Natural killer cell (primary cell): Measurements from ENCODE around the gene THYN1. TPM values are rescaled to one million over a fixed set of nuclear protein-coding genes. Genes with fewer than 3 reads are reported as not detected.

Source experiments
- ATAC-seq, 3 donors: fragments of 150-1000 bp in 2 of 3; fragments of 200-7000 bp in 1 of 3; cut with Tn5 transposase; 1 replicate in 1 of 3; 2 replicates in 2 of 3; pipeline ENCODE4 v1.10.0; 2021; ENCODE audit warnings: mild to moderate bottlenecking in 2 of 3, moderate library complexity in 2 of 3
- DNase-seq, 2 donors: peaks; one replicate each; pipeline versions ENCODE4 v3.0.0 to v3.0.0-alpha.2; 2013 to 2021; ENCODE audit warnings: mixed read lengths in 1 of 2
- H3K27ac ChIP-seq: one replicate; pipeline ENCODE4 v1.5.1; 2013; ENCODE audit warnings: mild to moderate bottlenecking, low read length
- H3K27me3 ChIP-seq: one replicate; pipeline ENCODE4 v1.6.1; 2013; ENCODE audit warnings: low read length; ENCODE audit not compliant: control insufficient read depth, insufficient read depth
- H3K36me3 ChIP-seq: one replicate; pipeline ENCODE4 v1.6.1; 2013; ENCODE audit warnings: low read length; ENCODE audit not compliant: control insufficient read depth, insufficient read depth
- H3K4me1 ChIP-seq: one replicate; pipeline ENCODE4 v1.6.1; 2013; ENCODE audit warnings: low read length; ENCODE audit not compliant: control insufficient read depth, insufficient read depth
- H3K4me3 ChIP-seq: one replicate; pipeline ENCODE4 v1.5.1; 2013; ENCODE audit warnings: low read length
- H3K9me3 ChIP-seq: one replicate; pipeline ENCODE4 v1.6.1; 2013; ENCODE audit warnings: low read length; ENCODE audit not compliant: control insufficient read depth, insufficient read depth
- H3K27ac Mint-ChIP-seq, 2 donors: one replicate each; pipeline ENCODE4 v1.8.0; 2022; ENCODE audit warnings: mild to moderate bottlenecking in 2 of 2, mixed read lengths in 2 of 2, moderate library complexity in 1 of 2
- H3K27me3 Mint-ChIP-seq, 2 donors: one replicate each; pipeline ENCODE4 v1.8.0; 2022; ENCODE audit warnings: low read depth in 2 of 2, mixed read lengths in 2 of 2
- H3K36me3 Mint-ChIP-seq: one replicate; pipeline ENCODE4 v1.8.0; 2022; ENCODE audit warnings: mixed read lengths
- H3K4me1 Mint-ChIP-seq, 2 donors: one replicate each; pipeline ENCODE4 v1.8.0; 2022; ENCODE audit warnings: mixed read lengths in 2 of 2
- H3K4me3 Mint-ChIP-seq: one replicate; pipeline ENCODE4 v1.8.0; 2022; ENCODE audit warnings: mild to moderate bottlenecking, moderate library complexity, mixed read lengths
- H3K9me3 Mint-ChIP-seq, 2 donors: one replicate each; pipeline ENCODE4 v1.8.0; 2022; ENCODE audit warnings: mixed read lengths in 2 of 2
- WGBS: methylation state at CpG from one replicate; pipeline ENCODE4 v1.1.7; 2013; ENCODE audit warnings: missing lambda C conversion rate; ENCODE audit not compliant: insufficient coverage; 5-methylcytosine and 5-hydroxymethylcytosine counted together
- intact Hi-C: fragments of 100-400 bp; cut with micrococcal nuclease; formaldehyde crosslinking; loops from one replicate; pipeline ENCODE4 v1.14.2; 2022
- total RNA-seq, 4 donors: library from RNA; stranded (reverse); fragments of 120-200 nt in 1 of 4; gene quantifications; one replicate each; pipeline versions ENCODE4 v1.2.3 to v1.2.4, GENCODE V29; 2013 to 2022
- TF ChIP-seq, protein P1 (sequence below): fragments of 200-600 bp; IDR thresholded peaks from one replicate; pipeline ENCODE4 v1.8.0; 2022; ENCODE audit warnings: antibody characterized with exemption

Gene THYN1
- total RNA-seq, 3 donors from 2014 or later (not counting 1 experiment from before 2014, with no cell fraction given): 21.6 to 25.4 (median 24.0) TPM

DNA sequence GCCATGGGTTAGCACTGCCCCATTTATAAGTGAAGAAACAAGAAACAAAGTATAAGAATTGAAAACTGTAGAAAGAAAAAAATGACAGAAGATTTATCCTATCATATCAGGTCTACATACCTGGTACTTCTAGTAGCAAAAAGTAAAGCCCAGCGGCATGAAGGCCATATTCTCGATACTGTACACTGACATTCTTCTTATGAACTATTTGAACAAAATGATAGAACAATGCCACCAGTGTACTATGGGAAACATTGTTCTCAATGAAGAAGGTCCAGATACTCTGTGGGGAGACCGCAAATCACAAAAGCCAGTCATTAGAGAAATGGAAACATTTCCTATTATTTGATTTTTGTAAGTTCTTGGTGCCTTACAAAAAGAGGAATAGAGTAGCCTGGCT, 36.3 kb downstream of the THYN1 start:
- WGBS: 97% methylated on average over 3 of the region's 3 CpGs
- H3K27ac Mint-ChIP-seq: no peak overlapping the region

DNA sequence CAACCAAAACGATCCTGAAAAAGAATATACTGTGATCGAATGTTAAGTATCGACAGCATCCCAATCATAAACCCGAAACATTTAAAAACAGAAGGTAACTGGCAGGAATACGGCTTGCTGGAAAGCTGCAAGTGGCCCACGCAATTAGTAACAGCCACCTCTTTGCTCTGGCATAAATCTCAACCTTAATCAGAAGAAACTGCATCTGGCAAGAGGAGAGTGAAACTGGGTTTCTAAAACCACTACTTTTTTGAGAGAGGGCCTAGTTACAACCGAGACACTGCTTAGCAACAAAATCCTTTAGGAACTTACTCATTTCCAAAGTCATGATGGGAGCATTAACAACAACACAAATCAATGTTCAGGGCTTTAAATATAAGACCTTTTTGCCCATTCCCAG, 37.3 kb downstream of the THYN1 start:
- Mint-ChIP-seq H3K9me3 (no peaks in the 10 kb centered on the region), H3K27me3 (no peaks in the 10 kb centered on the region), H3K27ac (no peak overlapping the region), H3K4me3 (no peak overlapping the region), H3K36me3 (no peaks in the 10 kb centered on the region), H3K4me1 (no peaks in the 10 kb centered on the region)
- ATAC-seq: no peak
- Histone ChIP-seq H3K27ac (no peak overlapping the region), H3K9me3 (no peaks in the 10 kb centered on the region), H3K27me3 (no peaks in the 10 kb centered on the region), H3K4me1 (no peaks in the 10 kb centered on the region), H3K36me3 (peaks cover 29% of the 10 kb centered on the region), H3K4me3 (no peak overlapping the region)
- 95% methylated on average over 7 of the region's 7 CpGs for WGBS
- intact Hi-C loops: no loop called here
- TF ChIP-seq, protein P1, sequence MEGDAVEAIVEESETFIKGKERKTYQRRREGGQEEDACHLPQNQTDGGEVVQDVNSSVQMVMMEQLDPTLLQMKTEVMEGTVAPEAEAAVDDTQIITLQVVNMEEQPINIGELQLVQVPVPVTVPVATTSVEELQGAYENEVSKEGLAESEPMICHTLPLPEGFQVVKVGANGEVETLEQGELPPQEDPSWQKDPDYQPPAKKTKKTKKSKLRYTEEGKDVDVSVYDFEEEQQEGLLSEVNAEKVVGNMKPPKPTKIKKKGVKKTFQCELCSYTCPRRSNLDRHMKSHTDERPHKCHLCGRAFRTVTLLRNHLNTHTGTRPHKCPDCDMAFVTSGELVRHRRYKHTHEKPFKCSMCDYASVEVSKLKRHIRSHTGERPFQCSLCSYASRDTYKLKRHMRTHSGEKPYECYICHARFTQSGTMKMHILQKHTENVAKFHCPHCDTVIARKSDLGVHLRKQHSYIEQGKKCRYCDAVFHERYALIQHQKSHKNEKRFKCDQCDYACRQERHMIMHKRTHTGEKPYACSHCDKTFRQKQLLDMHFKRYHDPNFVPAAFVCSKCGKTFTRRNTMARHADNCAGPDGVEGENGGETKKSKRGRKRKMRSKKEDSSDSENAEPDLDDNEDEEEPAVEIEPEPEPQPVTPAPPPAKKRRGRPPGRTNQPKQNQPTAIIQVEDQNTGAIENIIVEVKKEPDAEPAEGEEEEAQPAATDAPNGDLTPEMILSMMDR: no peak
- DNase-seq: no peak

More for the DNA sequence above, 36.3 kb downstream of the THYN1 start:
- no peaks in the 10 kb centered on the region for H3K4me1 ChIP-seq
- H3K9me3 Mint-ChIP-seq: no peaks in the 10 kb centered on the region
- no peak for ATAC-seq
- H3K4me1 Mint-ChIP-seq: peaks cover 0 to under 1% of the 10 kb centered on the region in 2 donors
- H3K27me3 Mint-ChIP-seq: no peaks in the 10 kb centered on the region
- H3K9me3 ChIP-seq: no peaks in the 10 kb centered on the region
- H3K36me3 Mint-ChIP-seq: no peaks in the 10 kb centered on the region
- intact Hi-C loops: no loop called here
- peaks cover 29% of the 10 kb centered on the region for H3K36me3 ChIP-seq
- no peaks in the 10 kb centered on the region for H3K27me3 ChIP-seq
- DNase-seq: no peak
- TF ChIP-seq, protein P1: no peak
- H3K4me3 Mint-ChIP-seq: no peak overlapping the region
- no peak overlapping the region for H3K27ac ChIP-seq
- H3K4me3 ChIP-seq: no peak overlapping the region

DNA sequence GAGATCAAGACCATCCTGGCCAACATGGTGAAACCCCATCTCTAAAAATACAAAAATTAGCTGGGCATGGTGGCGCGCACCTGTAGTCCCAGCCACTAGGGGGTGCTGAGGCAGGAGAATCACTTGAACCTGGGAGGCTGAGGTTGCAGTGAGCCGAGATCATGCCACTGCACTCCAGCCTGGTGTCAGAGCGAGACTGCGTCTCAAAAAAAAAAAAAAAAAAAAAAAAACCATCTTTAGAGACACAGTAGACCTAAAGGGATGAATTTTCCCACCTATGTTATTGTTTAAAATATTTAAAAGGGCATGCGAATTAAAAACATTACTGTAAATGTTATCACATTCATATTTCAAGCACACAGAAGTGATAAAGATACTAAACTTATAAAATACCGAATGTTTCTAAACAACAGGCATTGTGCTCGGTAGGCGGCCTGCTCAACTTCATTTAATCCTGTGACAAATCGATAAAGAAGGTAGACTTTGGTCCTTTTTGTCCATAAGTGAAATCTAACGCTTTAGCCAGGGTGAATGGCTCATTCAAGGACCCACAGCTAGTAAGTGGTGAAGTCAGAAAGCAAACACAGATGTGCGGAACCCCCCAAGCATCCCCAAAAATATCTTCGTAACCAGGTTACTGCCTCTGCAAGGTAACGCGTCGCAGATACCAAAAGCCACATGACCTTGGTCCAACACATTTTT, 45.5 kb downstream of the THYN1 start:
- Mint-ChIP-seq H3K27me3 (no peaks in the 10 kb centered on the region), H3K9me3 (no peaks in the 10 kb centered on the region), H3K27ac (no peak overlapping the region), H3K36me3 (peaks cover 30% of the 10 kb centered on the region), H3K4me3 (no peak overlapping the region), H3K4me1 (no peaks in the 10 kb centered on the region)
- no peaks in the 10 kb centered on the region for H3K27me3 ChIP-seq
- TF ChIP-seq, protein P1: peak; percentile 82
- H3K4me1 ChIP-seq: no peaks in the 10 kb centered on the region
- H3K9me3 ChIP-seq: no peaks in the 10 kb centered on the region
- peaks cover 51% of the 10 kb centered on the region for H3K36me3 ChIP-seq
- no peak overlapping the region for H3K27ac ChIP-seq
- WGBS: 90% methylated on average over 12 of the region's 16 CpGs
- ATAC-seq (peak in 1 of 3 donors; percentile 29), DNase-seq (peak; percentile 60 to 78)
- no peak overlapping the region for H3K4me3 ChIP-seq
- intact Hi-C loops: loop anchor here (1.0 kb wide), 2 partner anchors 37 to 46 kb away; partner anchors contain the start of genes ACAD8 and THYN1

DNA sequence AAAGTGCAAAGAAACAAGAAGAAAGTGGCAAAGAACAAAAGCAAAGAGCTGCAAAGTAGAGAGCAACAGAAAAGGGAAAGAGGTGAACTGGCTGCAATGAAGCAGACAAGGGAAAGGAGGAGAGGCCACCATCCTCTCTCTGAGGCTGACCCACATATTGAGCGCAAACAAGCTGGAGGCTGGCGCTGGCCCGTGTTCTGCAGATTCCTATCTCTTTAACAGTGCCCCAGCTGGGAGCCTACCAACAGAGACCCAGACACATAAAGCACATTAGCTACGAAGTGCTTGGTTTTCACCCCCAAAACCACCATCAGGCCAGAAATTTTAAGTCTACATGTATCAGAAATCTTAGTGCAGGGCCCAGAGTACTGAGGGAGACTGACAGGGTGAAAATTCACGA, 47.0 kb downstream of the THYN1 start:
- intact Hi-C loops: no loop called here

More for the DNA sequence above, 47.0 kb downstream of the THYN1 start:
- Mint-ChIP-seq H3K4me3 (no peak overlapping the region), H3K27ac (no peak overlapping the region), H3K4me1 (no peaks in the 10 kb centered on the region), H3K9me3 (no peaks in the 10 kb centered on the region), H3K36me3 (peaks cover 30% of the 10 kb centered on the region), H3K27me3 (no peaks in the 10 kb centered on the region)
- H3K4me1 ChIP-seq: no peaks in the 10 kb centered on the region
- peaks cover 64% of the 10 kb centered on the region for H3K36me3 ChIP-seq
- no peak overlapping the region for H3K27ac ChIP-seq
- WGBS: 89% methylated on average over 5 of the region's 5 CpGs
- no peaks in the 10 kb centered on the region for H3K27me3 ChIP-seq
- no peak for DNase-seq
- TF ChIP-seq, protein P1: no peak
- no peaks in the 10 kb centered on the region for H3K9me3 ChIP-seq
- no peak for ATAC-seq
- H3K4me3 ChIP-seq: no peak overlapping the region
